Stimulated activated naive CD8-positive, alpha-beta T cell treated with anti-CD3 and anti-CD28 coated beads, Interleukin-15, Interleukin-2, amounts not matched to agents 100 ng/mL and 50 ng/mL, for 24 hours (primary cell): ENCODE data around the gene ZNF322.

Source experiments
- H3K27ac Mint-ChIP-seq: one replicate; pipeline ENCODE4 v1.8.0; 2021; ENCODE audit warnings: mild to moderate bottlenecking, mixed read lengths
- H3K27me3 Mint-ChIP-seq: one replicate; pipeline ENCODE4 v1.8.0; 2021; ENCODE audit warnings: mixed read lengths
- H3K36me3 Mint-ChIP-seq: one replicate; pipeline ENCODE4 v1.8.0; 2021; ENCODE audit warnings: low read depth, mixed read lengths
- H3K4me1 Mint-ChIP-seq: one replicate; pipeline ENCODE4 v1.8.0; 2021; ENCODE audit warnings: low read depth, mixed read lengths
- H3K4me3 Mint-ChIP-seq: one replicate; pipeline ENCODE4 v1.8.0; 2021; ENCODE audit warnings: mild to moderate bottlenecking, mixed read lengths
- H3K9me3 Mint-ChIP-seq: one replicate; pipeline ENCODE4 v1.8.0; 2021; ENCODE audit warnings: mixed read lengths

Gene ZNF322

DNA sequence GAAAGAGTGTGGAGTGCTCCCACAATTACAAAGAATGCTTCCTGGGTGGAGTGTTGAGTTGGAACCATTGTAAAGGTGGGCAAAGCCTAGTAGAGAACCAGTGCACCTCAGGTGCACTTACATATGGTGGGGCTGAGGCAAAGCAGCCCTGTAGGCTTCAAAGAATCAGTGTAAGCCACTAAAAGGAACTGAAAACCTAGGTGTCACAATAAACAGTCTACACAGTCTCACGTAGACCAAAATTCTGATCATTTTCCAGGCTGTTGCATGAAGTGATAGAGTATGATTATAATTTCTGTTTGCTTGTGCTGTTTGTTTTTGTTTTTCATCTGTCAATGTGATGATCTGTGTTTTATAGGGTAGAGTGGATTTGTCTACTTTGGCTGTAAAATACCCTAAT is 60.0 kb downstream of the ZNF322 start:
- Mint-ChIP-seq H3K27me3 (peaks cover 4% of the 10 kb centered on the region), H3K4me3 (peak overlapping the region; percentile 44), H3K9me3 (no peaks in the 10 kb centered on the region), H3K36me3 (peaks cover 30% of the 10 kb centered on the region), H3K4me1 (peaks cover 64% of the 10 kb centered on the region), H3K27ac (peak overlapping the region; percentile 95)

DNA sequence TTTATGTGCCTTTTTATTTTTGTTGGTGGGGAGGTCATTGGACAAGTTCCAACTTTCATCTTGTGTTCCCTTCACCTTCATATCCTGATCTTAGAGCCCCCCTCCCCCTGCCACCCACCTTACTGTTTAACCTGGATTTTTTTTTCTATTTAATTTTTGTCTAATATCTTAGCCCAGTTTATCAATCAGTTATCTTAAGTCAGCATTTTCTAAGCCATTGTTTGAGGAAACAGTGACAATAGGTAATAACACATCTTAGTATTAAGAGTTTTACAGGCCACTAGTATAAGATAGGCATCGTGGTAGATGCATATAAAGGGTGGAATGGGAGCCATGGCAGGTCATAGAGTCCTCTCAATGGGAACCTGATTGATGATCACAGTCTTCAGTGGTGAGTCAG is 60.4 kb downstream of the ZNF322 start:
- H3K9me3 Mint-ChIP-seq, result no peaks in the 10 kb centered on the region
- peaks cover 30% of the 10 kb centered on the region for H3K36me3 Mint-ChIP-seq
- peak overlapping the region; percentile 44 for H3K4me3 Mint-ChIP-seq
- H3K4me1 Mint-ChIP-seq, result peaks cover 59% of the 10 kb centered on the region
- H3K27ac Mint-ChIP-seq, result peak overlapping the region; percentile 95
- peaks cover 8% of the 10 kb centered on the region for H3K27me3 Mint-ChIP-seq

DNA sequence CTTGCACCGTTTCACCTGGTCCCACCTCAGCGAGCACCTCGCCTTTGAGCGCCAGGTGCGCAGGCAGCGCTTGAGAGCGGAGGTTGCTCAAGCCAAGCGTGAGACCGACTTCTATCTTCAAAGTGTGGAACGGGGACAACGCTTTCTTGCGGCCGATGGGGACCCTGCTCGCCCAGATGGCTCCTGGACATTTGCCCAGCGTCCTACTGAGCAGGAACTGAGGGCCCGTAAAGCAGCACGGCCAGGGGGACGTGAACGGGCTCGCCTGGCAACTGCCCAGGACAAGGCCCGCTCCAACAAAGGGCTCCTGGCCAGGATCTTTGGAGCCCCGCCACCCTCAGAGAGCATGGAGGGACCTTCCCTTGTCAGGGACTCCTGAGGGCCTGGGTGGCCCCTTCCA is 61.3 kb downstream of the ZNF322 start:
- peaks cover 51% of the 10 kb centered on the region for H3K4me1 Mint-ChIP-seq
- no peak overlapping the region for H3K4me3 Mint-ChIP-seq
- no peak overlapping the region for H3K27ac Mint-ChIP-seq
- H3K36me3 Mint-ChIP-seq, result peaks cover 30% of the 10 kb centered on the region
- no peaks in the 10 kb centered on the region for H3K9me3 Mint-ChIP-seq
- H3K27me3 Mint-ChIP-seq, result peaks cover 17% of the 10 kb centered on the region

DNA sequence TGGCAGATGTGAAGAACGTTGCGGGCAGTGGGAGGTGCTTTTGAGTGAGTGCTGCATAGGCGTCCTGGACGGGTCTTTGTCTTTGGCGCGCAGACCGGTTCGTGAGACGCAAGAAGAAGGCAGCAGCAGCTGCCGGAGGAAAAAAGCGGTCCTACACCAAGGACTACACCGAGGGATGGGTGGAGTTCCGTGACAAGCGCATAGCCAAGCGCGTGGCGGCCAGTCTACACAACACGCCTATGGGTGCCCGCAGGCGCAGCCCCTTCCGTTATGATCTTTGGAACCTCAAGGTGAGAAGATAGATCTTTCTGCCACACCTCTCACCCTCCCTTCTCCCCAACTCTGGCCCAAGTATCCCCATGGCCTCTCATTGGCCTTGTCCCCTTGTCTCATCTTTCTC is 61.7 kb downstream of the ZNF322 start:
- peaks cover 46% of the 10 kb centered on the region for H3K4me1 Mint-ChIP-seq
- peaks cover 30% of the 10 kb centered on the region for H3K36me3 Mint-ChIP-seq
- peaks cover 21% of the 10 kb centered on the region for H3K27me3 Mint-ChIP-seq
- H3K27ac Mint-ChIP-seq, result no peak overlapping the region
- no peak overlapping the region for H3K4me3 Mint-ChIP-seq
- H3K9me3 Mint-ChIP-seq, result no peaks in the 10 kb centered on the region

DNA sequence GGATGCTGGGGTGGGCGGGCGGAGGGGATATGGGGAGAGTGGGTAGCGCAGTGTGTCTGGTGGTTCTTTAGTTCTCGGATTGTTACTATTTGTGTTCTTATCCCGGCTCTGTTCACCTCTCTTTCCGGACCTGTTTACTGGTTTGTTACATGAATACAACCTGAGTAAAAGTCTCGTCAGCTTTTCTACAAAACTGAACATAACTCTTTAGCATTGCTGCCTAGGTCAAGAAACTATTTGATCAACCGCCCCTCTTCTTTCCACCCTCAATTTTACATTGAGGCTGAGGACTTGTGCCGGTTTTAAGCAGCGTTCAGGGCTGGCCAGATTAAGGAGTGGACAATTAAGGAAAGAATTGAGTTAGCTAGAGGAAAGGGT is 62.2 kb downstream of the ZNF322 start:
- Mint-ChIP-seq H3K27ac (no peak overlapping the region), H3K36me3 (peaks cover 30% of the 10 kb centered on the region), H3K4me3 (no peak overlapping the region), H3K4me1 (peaks cover 42% of the 10 kb centered on the region), H3K27me3 (peaks cover 23% of the 10 kb centered on the region), H3K9me3 (no peaks in the 10 kb centered on the region)

DNA sequence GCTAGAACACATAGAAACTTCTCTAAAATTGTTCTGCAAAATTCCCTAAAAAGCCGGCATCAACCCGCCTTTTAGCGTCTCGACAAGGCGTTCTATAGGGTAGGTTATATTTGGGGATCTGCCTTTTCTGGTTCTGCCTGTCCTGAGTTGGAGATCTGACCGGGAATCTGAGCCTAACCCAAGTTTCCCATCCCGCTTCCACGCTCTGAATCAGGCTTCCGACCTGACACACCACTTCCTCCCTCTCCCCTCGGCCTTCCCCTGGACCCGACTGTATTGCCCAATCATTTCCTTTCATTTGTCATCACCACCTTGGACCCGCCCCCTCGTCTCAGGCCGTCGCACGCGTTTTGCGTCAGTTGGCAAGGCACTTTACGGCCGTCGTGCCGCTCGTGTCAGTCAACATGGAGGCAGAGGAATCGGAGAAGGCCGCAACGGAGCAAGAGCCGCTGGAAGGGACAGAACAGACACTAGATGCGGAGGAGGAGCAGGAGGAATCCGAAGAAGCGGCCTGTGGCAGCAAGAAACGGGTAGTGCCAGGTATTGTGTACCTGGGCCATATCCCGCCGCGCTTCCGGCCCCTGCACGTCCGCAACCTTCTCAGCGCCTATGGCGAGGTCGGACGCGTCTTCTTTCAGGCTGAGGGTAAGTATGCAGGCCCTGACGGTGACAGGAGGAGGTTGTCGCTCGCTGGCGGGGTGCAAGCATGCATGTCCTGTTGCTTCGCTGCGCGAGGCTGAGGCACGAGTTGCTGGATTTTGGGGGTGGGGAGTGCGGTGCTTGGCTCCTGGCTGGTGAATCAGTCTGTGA is 62.8 kb downstream of the ZNF322 start, which contains the start of gene ABT1:
ABT1 (plus strand) TSS at position 375 of the 810 bp plus-strand sequence; CDS start at position 405, 30 bp downstream.
- no peak within 1 kb of the TSS for H3K27ac Mint-ChIP-seq
- peaks cover 25% of the 10 kb centered on the region for H3K27me3 Mint-ChIP-seq
- no peak within 1 kb of the TSS for H3K4me3 Mint-ChIP-seq
- no peaks in the 10 kb centered on the region for H3K9me3 Mint-ChIP-seq
- H3K36me3 Mint-ChIP-seq, result peaks cover 30% of the 10 kb centered on the region
- peaks cover 39% of the 10 kb centered on the region for H3K4me1 Mint-ChIP-seq

DNA sequence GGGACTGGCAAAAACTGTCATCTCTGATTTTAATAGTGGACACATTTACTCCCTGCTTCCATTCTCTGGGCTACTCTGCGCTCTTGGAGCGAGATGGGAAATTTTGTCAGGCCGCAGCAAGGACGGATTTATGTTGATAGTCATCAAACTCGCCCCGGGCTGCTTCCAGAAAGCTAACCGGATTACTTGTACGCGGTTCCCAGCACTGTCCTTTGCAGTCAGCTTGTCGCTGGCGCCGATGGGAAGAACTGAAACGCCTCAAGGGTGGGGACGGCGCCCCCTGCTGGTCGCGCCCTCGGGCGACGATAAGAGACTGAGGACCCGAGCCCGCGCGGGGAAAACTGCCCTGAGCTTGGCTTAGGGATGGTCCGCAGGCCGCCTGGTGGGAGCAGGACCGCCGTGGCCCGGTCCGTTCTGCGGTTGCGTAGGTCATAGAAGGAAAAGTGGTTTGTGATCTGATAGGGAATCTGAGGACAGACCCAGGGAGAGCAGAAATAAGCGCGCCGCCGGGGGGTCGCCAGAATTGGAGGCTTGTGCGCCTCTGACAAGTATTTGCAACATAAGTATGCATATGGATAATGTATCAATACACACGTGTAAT is 63.8 kb downstream of the ZNF322 start:
- Mint-ChIP-seq H3K4me3 (no peak overlapping the region), H3K27me3 (peaks cover 35% of the 10 kb centered on the region), H3K4me1 (peaks cover 31% of the 10 kb centered on the region), H3K27ac (no peak overlapping the region), H3K36me3 (peaks cover 30% of the 10 kb centered on the region), H3K9me3 (no peaks in the 10 kb centered on the region)

DNA sequence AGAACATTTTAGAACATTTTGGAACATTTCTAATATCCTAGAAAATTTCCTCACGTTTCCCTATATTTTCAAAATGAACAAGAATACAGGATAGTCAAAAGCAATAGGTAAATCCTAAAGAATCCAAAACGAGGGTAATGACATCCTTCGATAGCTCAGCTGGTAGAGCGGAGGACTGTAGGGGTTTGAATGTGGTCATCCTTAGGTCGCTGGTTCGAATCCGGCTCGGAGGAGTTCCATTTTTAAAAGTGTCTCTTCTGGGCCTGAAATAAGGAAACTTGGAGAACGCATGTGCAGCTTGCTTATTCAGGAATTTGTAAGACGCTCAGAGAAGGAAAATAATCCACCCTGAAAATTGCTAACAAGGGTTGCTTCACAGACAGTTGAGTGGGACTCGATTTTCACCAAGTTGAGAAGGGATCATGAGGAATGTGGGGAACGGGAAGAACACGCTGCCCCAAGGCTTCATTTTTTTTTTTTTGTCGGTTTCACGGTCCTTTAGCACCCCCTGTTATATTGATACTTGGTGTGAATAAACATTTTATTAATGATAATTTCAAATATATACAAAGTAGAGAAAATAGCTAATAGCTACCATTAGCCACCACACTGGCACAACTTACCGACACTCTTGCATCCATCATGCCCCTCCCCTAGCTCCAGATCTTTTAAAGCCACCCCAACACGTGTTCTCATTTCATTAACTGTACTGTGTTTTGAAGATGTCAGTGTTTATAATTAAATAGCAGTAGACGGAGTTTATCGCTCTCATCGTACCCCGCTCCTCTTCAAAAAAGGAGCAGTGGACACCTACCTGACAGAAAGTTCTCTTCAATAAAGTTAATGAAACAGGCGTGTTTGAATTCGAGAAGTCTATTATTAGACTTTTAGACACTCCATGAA is 64.6 kb downstream of the ZNF322 start:
- Mint-ChIP-seq H3K36me3 (peaks cover 26% of the 10 kb centered on the region), H3K27ac (peak overlapping the region; percentile 73), H3K4me1 (peaks cover 23% of the 10 kb centered on the region), H3K4me3 (peak overlapping the region; percentile 44), H3K9me3 (no peaks in the 10 kb centered on the region), H3K27me3 (peaks cover 41% of the 10 kb centered on the region)

DNA sequence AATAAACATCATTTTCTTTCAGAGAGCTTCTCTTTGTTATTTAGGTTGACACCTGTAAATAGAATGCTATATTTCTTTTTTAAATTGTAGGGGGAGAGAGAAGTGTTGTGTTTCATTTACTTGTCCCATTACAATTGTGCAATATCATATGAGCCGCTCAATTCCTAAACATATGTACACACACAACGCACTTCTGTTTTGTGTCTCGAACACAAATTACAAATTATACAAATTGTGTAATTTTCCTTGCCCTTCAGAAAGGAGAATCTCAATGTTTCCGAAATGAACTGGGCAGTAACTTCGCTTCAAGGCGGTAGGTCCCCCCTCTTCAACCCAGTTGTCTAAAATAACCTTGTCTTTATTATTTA is 65.4 kb downstream of the ZNF322 start:
- peak overlapping the region; percentile 44 for H3K4me3 Mint-ChIP-seq
- H3K9me3 Mint-ChIP-seq, result no peaks in the 10 kb centered on the region
- H3K27me3 Mint-ChIP-seq, result peaks cover 46% of the 10 kb centered on the region
- peaks cover 17% of the 10 kb centered on the region for H3K36me3 Mint-ChIP-seq
- H3K27ac Mint-ChIP-seq, result no peak overlapping the region
- peaks cover 14% of the 10 kb centered on the region for H3K4me1 Mint-ChIP-seq

DNA sequence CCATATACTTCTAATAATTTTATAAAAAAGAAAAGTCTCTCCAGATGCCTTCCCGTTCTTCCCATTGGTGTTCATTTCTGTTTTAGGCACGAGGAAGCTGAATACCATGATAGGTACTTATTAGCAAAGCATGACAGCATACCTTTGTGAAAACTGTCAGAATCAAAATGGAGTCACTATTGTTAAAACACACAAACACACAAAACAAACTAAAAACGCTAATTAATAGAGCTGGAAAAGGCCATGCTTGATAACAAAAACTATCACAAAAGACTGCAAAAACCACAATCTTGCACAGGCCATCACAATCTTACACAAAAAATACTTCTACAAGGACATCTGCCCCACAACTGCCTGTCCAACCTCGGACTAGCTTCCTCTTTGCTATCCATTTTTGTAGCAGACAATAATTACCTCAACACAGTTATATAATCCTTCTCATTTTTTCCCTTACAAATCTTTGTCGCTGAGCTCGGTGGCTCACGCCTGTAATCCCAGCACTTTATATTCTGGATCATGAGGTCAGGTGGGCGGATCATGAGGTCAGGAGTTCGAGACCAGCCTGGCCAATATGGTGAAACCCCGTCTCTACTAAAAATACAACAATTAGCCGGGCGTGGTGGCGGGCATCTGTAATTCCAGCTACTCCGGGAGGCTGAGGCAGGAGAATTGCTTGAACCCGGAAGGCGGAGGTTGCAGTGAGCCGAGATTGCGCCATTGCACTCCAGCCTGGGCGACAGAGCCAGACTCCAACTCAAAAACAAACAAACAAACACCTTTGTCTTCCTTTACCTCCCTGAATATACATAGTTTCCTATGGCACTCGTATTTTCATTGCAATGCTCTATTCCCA is 66.0 kb downstream of the ZNF322 start:
- Mint-ChIP-seq H3K27ac (no peak overlapping the region), H3K4me3 (no peak overlapping the region), H3K27me3 (peaks cover 46% of the 10 kb centered on the region), H3K4me1 (peaks cover 8% of the 10 kb centered on the region), H3K9me3 (no peaks in the 10 kb centered on the region), H3K36me3 (peaks cover 11% of the 10 kb centered on the region)

DNA sequence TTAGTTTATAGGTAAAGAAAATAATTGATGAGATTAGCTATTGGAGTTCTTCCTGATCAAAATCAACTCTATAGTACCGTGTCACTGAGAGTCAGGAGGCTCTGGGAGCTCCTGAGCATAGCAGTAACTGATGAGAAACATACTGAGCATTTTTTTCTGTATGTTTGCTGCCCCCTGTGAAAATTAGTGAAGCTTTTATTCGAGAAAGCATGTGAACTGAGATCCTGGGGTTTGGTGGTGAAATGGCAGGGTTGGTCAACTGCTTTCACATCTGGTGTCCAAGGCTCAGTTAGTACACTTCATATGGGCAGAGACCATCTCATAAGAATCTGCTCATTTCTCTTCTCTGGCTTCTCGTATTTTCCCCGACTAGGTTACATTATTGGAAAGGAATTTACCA is 66.9 kb downstream of the ZNF322 start:
- peaks cover 2% of the 10 kb centered on the region for H3K36me3 Mint-ChIP-seq
- peaks cover 46% of the 10 kb centered on the region for H3K27me3 Mint-ChIP-seq
- H3K4me1 Mint-ChIP-seq, result no peaks in the 10 kb centered on the region
- no peak overlapping the region for H3K27ac Mint-ChIP-seq
- no peaks in the 10 kb centered on the region for H3K9me3 Mint-ChIP-seq
- no peak overlapping the region for H3K4me3 Mint-ChIP-seq

DNA sequence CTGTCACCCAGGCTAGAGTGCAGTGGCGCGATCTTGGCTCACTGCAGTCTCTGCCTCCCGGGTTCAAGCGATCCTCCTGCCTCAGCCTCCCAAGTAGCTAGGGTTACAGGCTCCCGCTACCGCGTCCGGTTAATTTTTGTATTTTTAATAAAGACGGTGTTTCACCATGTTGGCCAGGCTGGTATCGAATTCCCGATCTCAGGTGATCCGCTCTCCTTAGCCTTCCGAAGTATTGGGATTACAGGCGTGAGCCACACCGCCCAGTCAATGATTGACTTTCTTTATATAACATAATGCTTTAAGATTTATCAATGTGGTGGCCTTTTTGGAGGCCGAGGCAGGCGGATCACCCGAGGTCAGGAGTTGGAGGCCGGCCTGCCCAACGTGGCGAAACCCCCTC is 70.6 kb downstream of the ZNF322 start:
- Mint-ChIP-seq H3K9me3 (no peaks in the 10 kb centered on the region), H3K4me3 (no peak overlapping the region), H3K4me1 (no peaks in the 10 kb centered on the region), H3K27ac (no peak overlapping the region), H3K36me3 (no peaks in the 10 kb centered on the region), H3K27me3 (peaks cover 51% of the 10 kb centered on the region)
